HG02852 (cell line): ENCODE results near the gene ANKRD13B.

Experiments used
- ATAC-seq: cut with Tn5 transposase; IDR thresholded peaks from one replicate; pipeline ENCODE4 v1.9.1; 2021; ENCODE audit warnings: mild to moderate bottlenecking, moderate library complexity; ENCODE audit not compliant: unreplicated experiment

Gene ANKRD13B

GRCh38 chr17:29581583-29582253, 11.2 kb upstream of the ANKRD13B start:
- ATAC-seq = no peak

GRCh38 chr17:29582254-29582765, 10.6 kb upstream of the ANKRD13B start:
- no peak for ATAC-seq

GRCh38 chr17:29582772-29583171, 10.2 kb upstream of the ANKRD13B start:
- no peak for ATAC-seq

GRCh38 chr17:29583324-29584248, 9.3 kb upstream of the ANKRD13B start:
- ATAC-seq = no peak

GRCh38 chr17:29584452-29585079, 8.4 kb upstream of the ANKRD13B start:
- no peak for ATAC-seq

- ATAC-seq = no peak
These were observed 7.7 kb upstream of the ANKRD13B start for GRCh38 chr17:29585080-29585751.

GRCh38 chr17:29586676-29587469, 6.1 kb upstream of the ANKRD13B start:
- no peak for ATAC-seq

- ATAC-seq = no peak
These were observed 5.3 kb upstream of the ANKRD13B start for GRCh38 chr17:29587591-29587990.

GRCh38 chr17:29588017-29588561, 4.8 kb upstream of the ANKRD13B start:
- no peak for ATAC-seq

GRCh38 chr17:29588562-29589411, 4.1 kb upstream of the ANKRD13B start:
- ATAC-seq = peak; percentile 20

- peak; percentile 51 for ATAC-seq
These were observed 3.2 kb upstream of the ANKRD13B start, which contains the start of gene GIT1 for GRCh38 chr17:29589524-29590410. Gene GIT1, minus strand, starts transcription at chr17:29589648. Its CDS starts 270 bp downstream, at chr17:29589378.

- no peak for ATAC-seq
These were observed 2.4 kb upstream of the ANKRD13B start for GRCh38 chr17:29590411-29591145.

GRCh38 chr17:29591146-29591736, 1.7 kb upstream of the ANKRD13B start:
- ATAC-seq = no peak

GRCh38 chr17:29591737-29592608, 959 bp upstream of the ANKRD13B start:
- peak; percentile 29 for ATAC-seq

GRCh38 chr17:29593591-29594518, 923 bp downstream of the ANKRD13B start:
- no peak for ATAC-seq
